ENCODE results near the gene QSOX1. TPM values are rescaled to one million over a fixed set of nuclear protein-coding genes. Genes with fewer than 3 reads are reported as not detected.
A peak's percentile ranks its signal among the peaks of the same experiment; 100 is the strongest.
"Not testable (repeated sequence)": the region's sequence is repeated elsewhere in the genome, so short reads cannot be mapped to it uniquely, and the experiment has no call there.

Gene QSOX1
- polyA plus RNA-seq, 1 donor from 2014 or later = 10.4 TPM

GRCh38 chr1:180199018-180199417 is 44.3 kb downstream of the QSOX1 start:
- no peaks in the 10 kb centered on the region for H3K27me3 Mint-ChIP-seq
- H3K36me3 Mint-ChIP-seq = peaks cover 2% of the 10 kb centered on the region
- no peak overlapping the region for H3K27ac Mint-ChIP-seq
- peaks cover 0 to 2% (median 0%) of the 10 kb centered on the region in 3 donors for H3K9me3 Mint-ChIP-seq
- no peak overlapping the region for H3K4me3 Mint-ChIP-seq
- no peaks in the 10 kb centered on the region for H3K4me1 Mint-ChIP-seq

- no peaks in the 10 kb centered on the region for H3K27me3 Mint-ChIP-seq
- H3K4me1 Mint-ChIP-seq = no peaks in the 10 kb centered on the region
- no peak overlapping the region for H3K27ac Mint-ChIP-seq
- no peak overlapping the region for H3K4me3 Mint-ChIP-seq
- H3K9me3 Mint-ChIP-seq = no peaks in the 10 kb centered on the region
- H3K36me3 Mint-ChIP-seq = peaks cover 2% of the 10 kb centered on the region
Observed at GRCh38 chr1:180201451-180202200, 47.0 kb downstream of the QSOX1 start.

DNA sequence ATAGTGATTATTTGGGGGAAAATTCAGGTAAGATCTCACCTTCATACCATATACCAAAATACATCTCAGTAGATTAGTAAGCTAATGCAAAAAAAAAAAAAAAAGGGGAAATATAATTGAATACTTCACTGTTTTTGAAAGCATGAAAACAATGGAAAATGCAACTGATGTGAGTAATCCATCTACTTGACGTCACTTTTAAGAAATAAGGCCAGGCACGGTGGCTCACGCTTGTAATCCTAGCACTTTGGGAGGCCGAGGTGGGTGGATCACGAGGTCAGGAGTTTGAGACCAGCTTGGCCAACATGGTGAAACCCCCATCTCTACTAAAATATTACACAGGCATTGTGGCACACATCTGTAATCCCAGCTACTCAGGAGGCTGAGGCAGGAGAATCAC is 47.9 kb downstream of the QSOX1 start:
- not testable (repeated sequence) for H3K36me3 Mint-ChIP-seq, H3K4me1 Mint-ChIP-seq, H3K9me3 Mint-ChIP-seq, H3K4me3 Mint-ChIP-seq, H3K27me3 Mint-ChIP-seq, H3K27ac Mint-ChIP-seq

GRCh38 chr1:180204231-180204630 is 49.6 kb downstream of the QSOX1 start:
- no peak overlapping the region for H3K4me3 Mint-ChIP-seq
- peak overlapping the region in 1 of 3 donors; percentile 37 for H3K27ac Mint-ChIP-seq
- peaks cover 0 to 2% (median 0%) of the 10 kb centered on the region in 3 donors for H3K4me1 Mint-ChIP-seq
- no peaks in the 10 kb centered on the region for H3K36me3 Mint-ChIP-seq
- H3K27me3 Mint-ChIP-seq = no peaks in the 10 kb centered on the region
- no peaks in the 10 kb centered on the region for H3K9me3 Mint-ChIP-seq

GRCh38 chr1:180206581-180206980 is 51.9 kb downstream of the QSOX1 start:
- no peaks in the 10 kb centered on the region for H3K9me3 Mint-ChIP-seq
- H3K4me1 Mint-ChIP-seq = peaks cover 0 to 2% (median 0%) of the 10 kb centered on the region in 3 donors
- no peaks in the 10 kb centered on the region for H3K27me3 Mint-ChIP-seq
- H3K27ac Mint-ChIP-seq = no peak overlapping the region
- no peaks in the 10 kb centered on the region for H3K36me3 Mint-ChIP-seq
- H3K4me3 Mint-ChIP-seq = no peak overlapping the region

GRCh38 chr1:180208264-180208663 is 53.6 kb downstream of the QSOX1 start:
- H3K36me3 Mint-ChIP-seq = no peaks in the 10 kb centered on the region
- no peaks in the 10 kb centered on the region for H3K9me3 Mint-ChIP-seq
- H3K27me3 Mint-ChIP-seq = peaks cover 2% of the 10 kb centered on the region
- H3K4me3 Mint-ChIP-seq = no peak overlapping the region
- peaks cover under 1 to 2% (median 1%) of the 10 kb centered on the region in 3 donors for H3K4me1 Mint-ChIP-seq
- no peak overlapping the region for H3K27ac Mint-ChIP-seq

GRCh38 chr1:180210008-180210620 is 55.4 kb downstream of the QSOX1 start:
- Mint-ChIP-seq H3K9me3 (no peaks in the 10 kb centered on the region), H3K27ac (no peak overlapping the region), H3K36me3 (no peaks in the 10 kb centered on the region), H3K27me3 (peaks cover 2% of the 10 kb centered on the region), H3K4me3 (no peak overlapping the region), H3K4me1 (peaks cover 2 to 5% (median 2%) of the 10 kb centered on the region in 3 donors)

GRCh38 chr1:180211156-180211859 is 56.6 kb downstream of the QSOX1 start:
- Mint-ChIP-seq H3K4me1 (peaks cover 2 to 5% (median 2%) of the 10 kb centered on the region in 3 donors), H3K4me3 (no peak overlapping the region), H3K9me3 (no peaks in the 10 kb centered on the region), H3K27ac (no peak overlapping the region), H3K27me3 (peaks cover 2% of the 10 kb centered on the region), H3K36me3 (no peaks in the 10 kb centered on the region)

- Mint-ChIP-seq H3K9me3 (no peaks in the 10 kb centered on the region), H3K27ac (no peak overlapping the region), H3K4me1 (peaks cover 2 to 5% (median 2%) of the 10 kb centered on the region in 3 donors), H3K27me3 (peaks cover 2% of the 10 kb centered on the region), H3K4me3 (no peak overlapping the region), H3K36me3 (no peaks in the 10 kb centered on the region)
Observed at GRCh38 chr1:180211860-180212229, 57.2 kb downstream of the QSOX1 start.

- no peaks in the 10 kb centered on the region for H3K9me3 Mint-ChIP-seq
- H3K4me1 Mint-ChIP-seq = peaks cover 0 to 5% (median 2%) of the 10 kb centered on the region in 3 donors
- H3K27ac Mint-ChIP-seq = peak overlapping the region in 1 of 3 donors; percentile 92
- peaks cover 2% of the 10 kb centered on the region for H3K27me3 Mint-ChIP-seq
- H3K4me3 Mint-ChIP-seq = peak overlapping the region; percentile 30 to 72 (median 64)
- no peaks in the 10 kb centered on the region for H3K36me3 Mint-ChIP-seq
Observed at GRCh38 chr1:180213401-180214170, 58.9 kb downstream of the QSOX1 start.

- H3K9me3 Mint-ChIP-seq = no peaks in the 10 kb centered on the region
- H3K27ac Mint-ChIP-seq = peak overlapping the region in 1 of 3 donors; percentile 54
- H3K4me3 Mint-ChIP-seq = peak overlapping the region in 1 of 4 donors; percentile 4
- H3K4me1 Mint-ChIP-seq = peaks cover 0 to 5% (median 2%) of the 10 kb centered on the region in 3 donors
- H3K27me3 Mint-ChIP-seq = peaks cover 2% of the 10 kb centered on the region
- H3K36me3 Mint-ChIP-seq = no peaks in the 10 kb centered on the region
Observed at GRCh38 chr1:180215856-180216625, 61.4 kb downstream of the QSOX1 start.

DNA sequence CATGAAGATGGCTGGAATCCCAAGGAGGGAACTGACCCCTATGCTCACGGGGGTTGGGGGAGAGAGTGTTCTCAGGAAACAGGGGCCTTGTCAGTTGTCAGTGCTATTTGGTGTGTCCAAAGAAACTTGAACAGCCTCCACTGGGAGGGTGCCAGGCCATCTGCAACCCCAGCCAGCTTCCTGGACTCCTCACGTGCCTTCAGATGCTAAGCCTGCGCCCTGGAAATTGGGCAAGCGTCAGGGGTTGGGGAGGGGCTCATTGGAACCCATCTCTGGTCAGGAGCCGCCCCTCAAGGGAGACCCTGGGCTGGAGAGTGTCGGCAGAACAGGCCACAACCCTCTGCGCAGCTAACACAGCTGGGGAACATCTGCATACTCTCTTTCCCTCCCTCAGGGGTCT is 62.3 kb downstream of the QSOX1 start:
- Mint-ChIP-seq H3K4me1 (peaks cover 0 to 5% (median 2%) of the 10 kb centered on the region in 3 donors), H3K27ac (no peak overlapping the region), H3K27me3 (peaks cover 2% of the 10 kb centered on the region), H3K36me3 (no peaks in the 10 kb centered on the region), H3K9me3 (no peaks in the 10 kb centered on the region), H3K4me3 (no peak overlapping the region)

- Mint-ChIP-seq H3K27me3 (peaks cover 13% of the 10 kb centered on the region), H3K9me3 (no peaks in the 10 kb centered on the region), H3K36me3 (no peaks in the 10 kb centered on the region), H3K27ac (no peak overlapping the region), H3K4me3 (no peak overlapping the region), H3K4me1 (no peaks in the 10 kb centered on the region)
Observed at GRCh38 chr1:180218806-180219765, 64.4 kb downstream of the QSOX1 start.
